Endothelial cell of umbilical vein (primary cell): ENCODE results near the gene COLEC11.

ENCODE experiments used
- CTCF ChIP-seq, 2 donors: IDR thresholded peaks; 1 replicate in 1 of 2; 2 replicates in 1 of 2; pipeline ENCODE4 v1.5.1; 2011; ENCODE audit warnings: low read length in 2 of 2, mild to moderate bottlenecking in 2 of 2, moderate library complexity in 2 of 2, control low read depth in 1 of 2, inconsistent platforms in 1 of 2, low read depth in 1 of 2; ENCODE audit not compliant: insufficient read depth in 1 of 2; ENCODE audit errors: extremely low read depth in 1 of 2
- EZH2 ChIP-seq: IDR thresholded peaks from 2 replicates; pipeline ENCODE4 v1.6.1; 2012; ENCODE audit warnings: borderline replicate concordance, low read depth, mild to moderate bottlenecking, moderate library complexity, low read length, inconsistent platforms; ENCODE audit not compliant: severe bottlenecking
- FOS ChIP-seq: IDR thresholded peaks from 2 replicates; pipeline ENCODE4 v1.6.1; 2011; ENCODE audit warnings: mild to moderate bottlenecking, low read length, moderate library complexity, borderline replicate concordance; ENCODE audit not compliant: insufficient read depth
- GATA2 ChIP-seq: IDR thresholded peaks from 2 replicates; pipeline ENCODE4 v1.7.0; 2011; ENCODE audit warnings: low read depth, mild to moderate bottlenecking, moderate library complexity, mixed read lengths, low read length; ENCODE audit not compliant: insufficient read length, insufficient read depth
- JUN ChIP-seq: IDR thresholded peaks from 2 replicates; pipeline ENCODE4 v1.6.1; 2011; ENCODE audit warnings: borderline replicate concordance, low read depth; ENCODE audit not compliant: insufficient read length, insufficient read depth
- MAX ChIP-seq: IDR thresholded peaks from 2 replicates; pipeline ENCODE4 v1.6.1; 2011; ENCODE audit not compliant: insufficient read depth, insufficient read length
- MYC ChIP-seq: IDR thresholded peaks from one replicate; pipeline ENCODE4 v1.6.1; 2011; ENCODE audit warnings: mild to moderate bottlenecking, low read depth, low read length
- POLR2A ChIP-seq: IDR thresholded peaks from 2 replicates; pipeline ENCODE4 v1.6.1; 2012; ENCODE audit warnings: low read depth, mild to moderate bottlenecking, control low read depth, low read length
- POLR2AphosphoS5 ChIP-seq: IDR thresholded peaks from 2 replicates; pipeline ENCODE4 v1.6.1; 2012; ENCODE audit warnings: low read depth, mild to moderate bottlenecking, control low read depth, low read length, moderate library complexity; ENCODE audit not compliant: insufficient read depth

- TF ChIP-seq POLR2AphosphoS5, result no peak
- no peak for TF ChIP-seq CTCF (IDR thresholded peaks at IDR 0.05; ENCODE audit: extremely low read depth in 1 of 2, insufficient read depth in 1 of 2, low read depth in 1 of 2, low read length in 2 of 2)
- TF ChIP-seq POLR2A, result no peak
- no peak for TF ChIP-seq MYC
- no peak for TF ChIP-seq EZH2
- no peak for TF ChIP-seq JUN
- no peak for TF ChIP-seq MAX
- TF ChIP-seq FOS, result no peak
- no peak for TF ChIP-seq GATA2
Measured at GRCh38 chr2:3664925-3665324, 70.0 kb downstream of the COLEC11 start.
